GM12878 (cell line): Measurements from ENCODE around the gene KDF1. TPM values are rescaled to one million over a fixed set of nuclear protein-coding genes. Genes with fewer than 3 reads are reported as not detected.

ENCODE experiments used
- ATAC-seq: fragments of 200-7000 bp; cut with Tn5 transposase; 3 replicates; pipeline ENCODE4 v1.9.1; 2020; ENCODE audit warnings: mild to moderate bottlenecking, moderate library complexity
- BruUV-seq: library from RNA; stranded (reverse); fragments of 400-500 nt; replicated peaks from 2 replicates; lab custom pipeline; 2021; lab: Mats Ljungman, UMichigan
- CTCF ChIA-PET: fragments of 300-600 bp; sonication (Branson Sonifier 250); formaldehyde crosslinking; extraction: SDS; loops from one replicate; lab custom pipeline; 2021; ENCODE audit warnings: inconsistent platforms; lab: Yijun Ruan, JAX
- POLR2A ChIA-PET: fragments of 350-600 bp; formaldehyde crosslinking; extraction: SDS; loops from one replicate; lab custom pipeline; 2021; ENCODE audit warnings: inconsistent platforms; lab: Charles Lee
- RAD21 ChIA-PET: fragments of 300-600 bp; sonication (Branson Sonifier 250); formaldehyde crosslinking; loops from one replicate; lab custom pipeline; 2023; ENCODE audit warnings: antibody characterized with exemption; ENCODE audit not compliant: unreplicated experiment; lab: Charles Lee
- SMC1A ChIA-PET: fragments of 300-600 bp; sonication (Branson Sonifier 250); formaldehyde crosslinking; loops from one replicate; lab custom pipeline; 2023; ENCODE audit not compliant: unreplicated experiment, uncharacterized antibody; lab: Charles Lee
- DNase-seq: peaks from one replicate; pipeline ENCODE4 v3.0.0-alpha.2; 2011; ENCODE audit warnings: low read depth, low spot score
- FAIRE-seq: peaks from 3 replicates; lab custom pipeline; 2011; peaks lifted over from hg19 to GRCh38; lab: Jason Lieb, UNC
- H2AFZ ChIP-seq: 2 replicates; pipeline ENCODE4 v1.6.0; 2011; ENCODE audit warnings: low read depth, low read length, control low read depth; ENCODE audit not compliant: control insufficient read depth
- H3K27ac ChIP-seq: 2 replicates; pipeline ENCODE4 v1.5.1; 2011; ENCODE audit warnings: control low read depth; ENCODE audit not compliant: control insufficient read depth, insufficient read depth
- H3K27me3 ChIP-seq, 2 experiments: replicated peaks in 1 of 2; 2 replicates each; pipeline versions ENCODE4 v1.6.0 to v1.6.1; 2011; ENCODE audit warnings: low read length in 1 of 2; ENCODE audit not compliant: control insufficient read depth in 2 of 2, insufficient read depth in 2 of 2
- H3K36me3 ChIP-seq, 2 experiments: 2 replicates each; pipeline ENCODE4 v1.5.1; 2011; ENCODE audit warnings: low read length in 1 of 2; ENCODE audit not compliant: control insufficient read depth in 2 of 2, insufficient read depth in 2 of 2
- H3K4me1 ChIP-seq: 2 replicates; pipeline ENCODE4 v1.6.1; 2011; ENCODE audit warnings: mild to moderate bottlenecking, low read length, moderate library complexity, mixed read lengths; ENCODE audit not compliant: control insufficient read depth, insufficient read depth
- H3K4me2 ChIP-seq: 2 replicates; pipeline ENCODE4 v1.6.0; 2011; ENCODE audit warnings: control low read depth; ENCODE audit not compliant: control insufficient read depth, insufficient read depth
- H3K4me3 ChIP-seq: fragments of 200-600 bp; sonication (generic); 2 replicates; pipeline ENCODE4 v1.5.1; 2016
- H3K79me2 ChIP-seq: 2 replicates; pipeline ENCODE4 v1.6.0; 2011; ENCODE audit warnings: low read length; ENCODE audit not compliant: control insufficient read depth, insufficient read depth
- H3K9ac ChIP-seq: 2 replicates; pipeline ENCODE4 v1.8.0; 2011; ENCODE audit warnings: low read length, control low read depth, mixed read lengths; ENCODE audit not compliant: control insufficient read depth, insufficient read depth
- H3K9me3 ChIP-seq: replicated peaks from 3 replicates; pipeline ENCODE4 v1.5.1; 2011; ENCODE audit warnings: mild to moderate bottlenecking, low read length; ENCODE audit not compliant: control insufficient read depth, insufficient read depth
- H4K20me1 ChIP-seq: 2 replicates; pipeline ENCODE4 v1.6.0; 2011; ENCODE audit not compliant: control insufficient read depth, insufficient read depth
- ATF7 ChIP-seq: fragments of 450-650 bp; IDR thresholded peaks from 2 replicates; pipeline ENCODE4 v1.6.1; 2016; ENCODE audit warnings: low read depth, mild to moderate bottlenecking
- BRCA1 ChIP-seq: IDR thresholded peaks from 2 replicates; pipeline ENCODE4 v1.6.1; 2011; ENCODE audit warnings: low read depth, low read length, improper control_type of control experiment
- CEBPB ChIP-seq, 2 experiments: fragments of 150-350 bp in 1 of 2; IDR thresholded peaks; 2 replicates each; pipeline ENCODE4 v1.6.1; 2012 to 2014; ENCODE audit warnings: low read depth in 2 of 2, low read length in 2 of 2, borderline replicate concordance in 1 of 2, inconsistent platforms in 1 of 2
- JUNB ChIP-seq: IDR thresholded peaks from 2 replicates; pipeline ENCODE4 v1.6.1; 2016; ENCODE audit warnings: antibody characterized with exemption, mild to moderate bottlenecking
- KAT2A ChIP-seq: conservative IDR thresholded peaks from 2 replicates; pipeline ENCODE4 v1.6.1; 2011; ENCODE audit warnings: low read depth, low read length; ENCODE audit not compliant: control insufficient read depth
- NFYA ChIP-seq: IDR thresholded peaks from 2 replicates; pipeline ENCODE4 v1.6.1; 2011; ENCODE audit warnings: low read depth, mild to moderate bottlenecking, low read length, improper control_type of control experiment, borderline replicate concordance
- POU2F2 ChIP-seq: IDR thresholded peaks from 3 replicates; pipeline ENCODE4 v1.6.1; 2011; ENCODE audit warnings: low read depth, mild to moderate bottlenecking, low read length, borderline replicate concordance
- RAD51 ChIP-seq: fragments of 450-650 bp; IDR thresholded peaks from 2 replicates; pipeline ENCODE4 v1.6.1; 2016; ENCODE audit warnings: moderate library complexity, mild to moderate bottlenecking, inconsistent platforms
- RBBP5 ChIP-seq: fragments of 200-600 bp; sonication (generic); conservative IDR thresholded peaks from 2 replicates; pipeline ENCODE4 v1.6.1; 2016
- SMAD1 ChIP-seq: fragments of 450-650 bp; IDR thresholded peaks from 2 replicates; pipeline ENCODE4 v1.6.1; 2018; ENCODE audit warnings: mild to moderate bottlenecking, low read depth; ENCODE audit not compliant: partially characterized antibody
- SMAD5 ChIP-seq: IDR thresholded peaks from 2 replicates; pipeline ENCODE4 v1.6.1; 2016; ENCODE audit warnings: antibody characterized with exemption, low read depth
- TAF1 ChIP-seq: IDR thresholded peaks from 2 replicates; pipeline ENCODE4 v1.6.1; 2011; ENCODE audit warnings: mild to moderate bottlenecking, low read depth, low read length, borderline replicate concordance
- TCF12 ChIP-seq: IDR thresholded peaks from 2 replicates; pipeline ENCODE4 v1.6.1; 2011; ENCODE audit warnings: low read depth, mild to moderate bottlenecking, low read length
- ZNF274 ChIP-seq: IDR thresholded peaks from one replicate; pipeline ENCODE4 v1.8.0; 2011; ENCODE audit not compliant: insufficient read length, insufficient read depth
- WGBS: methylation state at CpG from one replicate; pipeline ENCODE4 v1.1.6; 2016; ENCODE audit warnings: low lambda C conversion rate; ENCODE audit not compliant: insufficient replicate concordance, insufficient coverage; ENCODE audit errors: missing lambda C conversion rate; 5-methylcytosine and 5-hydroxymethylcytosine counted together
- in situ Hi-C: fragments of 300-500 bp; cut with MboI; formaldehyde crosslinking; loops from 9 replicates; pipeline ENCODE4 v1.14.3; 2018; ENCODE audit warnings: mixed read lengths
- intact Hi-C: fragments of 100-400 bp; cut with micrococcal nuclease; formaldehyde crosslinking; loops from one replicate; pipeline ENCODE4 v1.14.2; 2022; ENCODE audit not compliant: unreplicated experiment
- polyA plus RNA-seq, 11 experiments: library from polyadenylated mRNA; depleted of rRNA in 4 of 11; unstranded in 6 of 11; stranded (reverse) in 5 of 11; fragments of >200 nt; fragmentation: Nextera tagmentation in 4 of 11; fragmentation: Illumina TruSeq in 1 of 11; extraction: Ambion mirVana in 4 of 11; extraction: Trizol in 1 of 11; gene quantifications; 1 replicate in 1 of 11; 2 replicates in 10 of 11; pipeline versions ENCODE4 v1.2.1 to v1.2.3, GENCODE V29; 2011 to 2016; ENCODE audit warnings: inconsistent platforms in 2 of 11, missing spikeins in 2 of 11, low read depth in 1 of 11
- total RNA-seq, 4 experiments: library from RNA; depleted of rRNA in 3 of 4; stranded (reverse); fragments of >200 nt in 3 of 4; fragmentation: Illumina TruSeq in 1 of 4; extraction: Trizol in 1 of 4; gene quantifications; 2 replicates each; pipeline versions ENCODE4 v1.2.1 to v1.2.3, GENCODE V29; 2013 to 2021
- TF ChIP-seq, protein P1 (sequence below): fragments of 450-650 bp; formaldehyde crosslinking; IDR thresholded peaks from 2 replicates; pipeline ENCODE4 v1.4.0; 2020; ENCODE audit warnings: mild to moderate bottlenecking, moderate library complexity
- TF ChIP-seq, protein P2 (sequence below): IDR thresholded peaks from 2 replicates; pipeline ENCODE4 v1.6.1; 2012; ENCODE audit warnings: improper control_type of control experiment, low read depth, low read length; ENCODE audit not compliant: insufficient replicate concordance

The KDF1 gene
- total and polyA plus RNA-seq, 10 of the 15 experiments (the other 5 are each of a cell fraction or from before 2014, with no cell fraction given): 0.03 to 0.13 (median 0.04) TPM; not detected in 7

DNA sequence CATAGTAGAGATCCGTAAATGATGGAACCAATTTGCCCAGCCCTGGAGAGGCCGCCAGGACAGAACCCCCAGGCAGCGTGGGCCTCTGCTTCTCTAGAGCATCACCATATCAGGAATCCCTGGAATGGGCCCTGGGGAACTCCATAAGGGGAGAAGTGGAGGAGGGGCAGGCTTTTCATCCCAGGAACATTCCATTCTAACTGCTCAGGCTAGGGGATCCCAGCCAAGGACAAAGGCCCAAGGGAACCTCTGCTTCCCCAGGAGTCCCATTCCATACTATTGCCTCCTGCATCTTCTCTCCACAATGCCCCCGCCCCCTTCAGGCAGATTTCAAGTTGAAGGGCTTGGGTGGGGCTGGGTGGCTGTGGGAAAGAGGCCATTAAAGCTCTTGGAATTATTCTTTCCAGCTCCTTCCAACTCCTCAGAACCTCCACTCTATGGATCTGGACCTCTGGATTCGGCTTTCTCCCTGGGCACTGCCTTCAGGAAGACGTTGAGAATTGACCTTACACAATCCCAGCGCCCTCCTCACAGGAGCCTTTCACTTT is 39.2 kb upstream of the KDF1 start:
- Histone ChIP-seq H2AFZ (no peak overlapping the region), H3K9ac (no peak overlapping the region), H3K4me3 (no peak overlapping the region), H3K9me3 (no peaks in the 10 kb centered on the region), H3K27ac (no peak overlapping the region), H3K36me3 (no peaks in the 10 kb centered on the region), H3K4me1 (peaks cover 3% of the 10 kb centered on the region), H4K20me1 (no peaks in the 10 kb centered on the region), H3K79me2 (no peaks in the 10 kb centered on the region), H3K4me2 (no peak overlapping the region), H3K27me3 (peaks cover under 1 to 8% of the 10 kb centered on the region in 2 experiments)
- ATAC-seq: no peak
- BruUV-seq: no TSS peak
- SMC1A ChIA-PET: no interaction called here
- DNase-seq: no peak
- WGBS: 17% methylated on average over 7 of the region's 7 CpGs
- FAIRE-seq: no peak
- POLR2A ChIA-PET: no interaction called here
- CTCF ChIA-PET: interaction anchor here (3.9 to 7.0 kb wide), 2 partner anchors 45 to 97 kb away, joined by 72 to 99 read pairs; no protein-coding TSS in a partner anchor
- in situ Hi-C loops (no loop called here), intact Hi-C loops (loop anchor here (5.0 kb wide), 1 partner anchor 43 kb away; no protein-coding TSS in a partner anchor)
- RAD21 ChIA-PET: no interaction called here
- TF ChIP-seq TAF1 (no peak), ZNF274 (no peak), CEBPB (IDR thresholded peaks at IDR 0.05; ENCODE audit: borderline replicate concordance in 1 of 2, low read depth in 2 of 2, low read length in 2 of 2) (no peak), KAT2A (no peak), ATF7 (no peak), BRCA1 (no peak), RAD51 (no peak), NFYA (no peak), SMAD1 (no peak), SMAD5 (no peak), JUNB (no peak), TCF12 (no peak), POU2F2 (no peak), RBBP5 (no peak)
- TF ChIP-seq, protein P1, sequence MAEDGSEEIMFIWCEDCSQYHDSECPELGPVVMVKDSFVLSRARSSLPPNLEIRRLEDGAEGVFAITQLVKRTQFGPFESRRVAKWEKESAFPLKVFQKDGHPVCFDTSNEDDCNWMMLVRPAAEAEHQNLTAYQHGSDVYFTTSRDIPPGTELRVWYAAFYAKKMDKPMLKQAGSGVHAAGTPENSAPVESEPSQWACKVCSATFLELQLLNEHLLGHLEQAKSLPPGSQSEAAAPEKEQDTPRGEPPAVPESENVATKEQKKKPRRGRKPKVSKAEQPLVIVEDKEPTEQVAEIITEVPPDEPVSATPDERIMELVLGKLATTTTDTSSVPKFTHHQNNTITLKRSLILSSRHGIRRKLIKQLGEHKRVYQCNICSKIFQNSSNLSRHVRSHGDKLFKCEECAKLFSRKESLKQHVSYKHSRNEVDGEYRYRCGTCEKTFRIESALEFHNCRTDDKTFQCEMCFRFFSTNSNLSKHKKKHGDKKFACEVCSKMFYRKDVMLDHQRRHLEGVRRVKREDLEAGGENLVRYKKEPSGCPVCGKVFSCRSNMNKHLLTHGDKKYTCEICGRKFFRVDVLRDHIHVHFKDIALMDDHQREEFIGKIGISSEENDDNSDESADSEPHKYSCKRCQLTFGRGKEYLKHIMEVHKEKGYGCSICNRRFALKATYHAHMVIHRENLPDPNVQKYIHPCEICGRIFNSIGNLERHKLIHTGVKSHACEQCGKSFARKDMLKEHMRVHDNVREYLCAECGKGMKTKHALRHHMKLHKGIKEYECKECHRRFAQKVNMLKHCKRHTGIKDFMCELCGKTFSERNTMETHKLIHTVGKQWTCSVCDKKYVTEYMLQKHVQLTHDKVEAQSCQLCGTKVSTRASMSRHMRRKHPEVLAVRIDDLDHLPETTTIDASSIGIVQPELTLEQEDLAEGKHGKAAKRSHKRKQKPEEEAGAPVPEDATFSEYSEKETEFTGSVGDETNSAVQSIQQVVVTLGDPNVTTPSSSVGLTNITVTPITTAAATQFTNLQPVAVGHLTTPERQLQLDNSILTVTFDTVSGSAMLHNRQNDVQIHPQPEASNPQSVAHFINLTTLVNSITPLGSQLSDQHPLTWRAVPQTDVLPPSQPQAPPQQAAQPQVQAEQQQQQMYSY (CRISPR knock-in tag): no peak
- TF ChIP-seq, protein P2, sequence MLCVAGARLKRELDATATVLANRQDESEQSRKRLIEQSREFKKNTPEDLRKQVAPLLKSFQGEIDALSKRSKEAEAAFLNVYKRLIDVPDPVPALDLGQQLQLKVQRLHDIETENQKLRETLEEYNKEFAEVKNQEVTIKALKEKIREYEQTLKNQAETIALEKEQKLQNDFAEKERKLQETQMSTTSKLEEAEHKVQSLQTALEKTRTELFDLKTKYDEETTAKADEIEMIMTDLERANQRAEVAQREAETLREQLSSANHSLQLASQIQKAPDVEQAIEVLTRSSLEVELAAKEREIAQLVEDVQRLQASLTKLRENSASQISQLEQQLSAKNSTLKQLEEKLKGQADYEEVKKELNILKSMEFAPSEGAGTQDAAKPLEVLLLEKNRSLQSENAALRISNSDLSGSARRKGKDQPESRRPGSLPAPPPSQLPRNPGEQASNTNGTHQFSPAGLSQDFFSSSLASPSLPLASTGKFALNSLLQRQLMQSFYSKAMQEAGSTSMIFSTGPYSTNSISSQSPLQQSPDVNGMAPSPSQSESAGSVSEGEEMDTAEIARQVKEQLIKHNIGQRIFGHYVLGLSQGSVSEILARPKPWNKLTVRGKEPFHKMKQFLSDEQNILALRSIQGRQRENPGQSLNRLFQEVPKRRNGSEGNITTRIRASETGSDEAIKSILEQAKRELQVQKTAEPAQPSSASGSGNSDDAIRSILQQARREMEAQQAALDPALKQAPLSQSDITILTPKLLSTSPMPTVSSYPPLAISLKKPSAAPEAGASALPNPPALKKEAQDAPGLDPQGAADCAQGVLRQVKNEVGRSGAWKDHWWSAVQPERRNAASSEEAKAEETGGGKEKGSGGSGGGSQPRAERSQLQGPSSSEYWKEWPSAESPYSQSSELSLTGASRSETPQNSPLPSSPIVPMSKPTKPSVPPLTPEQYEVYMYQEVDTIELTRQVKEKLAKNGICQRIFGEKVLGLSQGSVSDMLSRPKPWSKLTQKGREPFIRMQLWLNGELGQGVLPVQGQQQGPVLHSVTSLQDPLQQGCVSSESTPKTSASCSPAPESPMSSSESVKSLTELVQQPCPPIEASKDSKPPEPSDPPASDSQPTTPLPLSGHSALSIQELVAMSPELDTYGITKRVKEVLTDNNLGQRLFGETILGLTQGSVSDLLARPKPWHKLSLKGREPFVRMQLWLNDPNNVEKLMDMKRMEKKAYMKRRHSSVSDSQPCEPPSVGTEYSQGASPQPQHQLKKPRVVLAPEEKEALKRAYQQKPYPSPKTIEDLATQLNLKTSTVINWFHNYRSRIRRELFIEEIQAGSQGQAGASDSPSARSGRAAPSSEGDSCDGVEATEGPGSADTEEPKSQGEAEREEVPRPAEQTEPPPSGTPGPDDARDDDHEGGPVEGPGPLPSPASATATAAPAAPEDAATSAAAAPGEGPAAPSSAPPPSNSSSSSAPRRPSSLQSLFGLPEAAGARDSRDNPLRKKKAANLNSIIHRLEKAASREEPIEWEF: no peak
